Loucy (cell line): ENCODE data around the gene COL20A1.

Source experiments
- H2AFZ ChIP-seq: fragments of 200-600 bp; sonication (generic); 2 replicates; pipeline ENCODE4 v1.6.0; 2016; ENCODE audit warnings: antibody characterized with exemption, mild to moderate bottlenecking, low read length, moderate library complexity
- H3F3A ChIP-seq: fragments of 200-600 bp; 2 replicates; pipeline ENCODE4 v1.6.0; 2016; ENCODE audit warnings: antibody characterized with exemption, low read depth, mild to moderate bottlenecking
- H3K27me3 ChIP-seq: fragments of 200-600 bp; sonication (generic); 2 replicates; pipeline ENCODE4 v1.6.1; 2014; ENCODE audit warnings: low read length, mild to moderate bottlenecking; ENCODE audit not compliant: insufficient read depth, poor library complexity, severe bottlenecking
- H3K36me3 ChIP-seq: fragments of 200-600 bp; sonication (generic); 2 replicates; pipeline ENCODE4 v1.6.1; 2016; ENCODE audit warnings: low read length; ENCODE audit not compliant: insufficient read depth
- H3K4me1 ChIP-seq: fragments of 200-600 bp; sonication (generic); 2 replicates; pipeline ENCODE4 v1.5.1; 2014; ENCODE audit warnings: low read length, mild to moderate bottlenecking; ENCODE audit not compliant: insufficient read depth, poor library complexity, severe bottlenecking
- H3K4me2 ChIP-seq: fragments of 200-600 bp; sonication (generic); 2 replicates; pipeline ENCODE4 v1.6.0; 2014; ENCODE audit warnings: antibody characterized with exemption, low read length, low read depth, mild to moderate bottlenecking; ENCODE audit not compliant: poor library complexity, severe bottlenecking
- H3K4me3 ChIP-seq: fragments of 200-600 bp; sonication (generic); 2 replicates; pipeline ENCODE4 v1.5.1; 2014; ENCODE audit warnings: low read length, mild to moderate bottlenecking, mixed read lengths; ENCODE audit not compliant: poor library complexity, severe bottlenecking
- H3K79me2 ChIP-seq: fragments of 200-600 bp; sonication (generic); 2 replicates; pipeline ENCODE4 v1.6.1; 2014; ENCODE audit warnings: low read length; ENCODE audit not compliant: insufficient read depth
- H3K9ac ChIP-seq: fragments of 200-600 bp; sonication (generic); 2 replicates; pipeline ENCODE4 v1.6.0; 2014; ENCODE audit warnings: mild to moderate bottlenecking, low read depth, low read length, moderate library complexity; ENCODE audit not compliant: poor library complexity, severe bottlenecking
- H3K9me2 ChIP-seq: fragments of 200-600 bp; sonication (generic); replicated peaks from 2 replicates; pipeline ENCODE4 v1.6.1; 2016; ENCODE audit warnings: low read depth, low read length, mixed read lengths
- H3K9me3 ChIP-seq: fragments of 200-600 bp; sonication (generic); 2 replicates; pipeline ENCODE4 v1.6.1; 2014; ENCODE audit warnings: mild to moderate bottlenecking, antibody characterized with exemption, low read length, low read depth; ENCODE audit not compliant: insufficient read depth
- H4K20me1 ChIP-seq: fragments of 200-600 bp; sonication (generic); 2 replicates; pipeline ENCODE4 v1.6.0; 2014; ENCODE audit warnings: antibody characterized with exemption, low read length, mild to moderate bottlenecking; ENCODE audit not compliant: insufficient read depth, poor library complexity, severe bottlenecking
- EZH2phosphoT487 ChIP-seq: fragments of 200-600 bp; IDR thresholded peaks from 2 replicates; pipeline ENCODE4 v1.6.1; 2018; ENCODE audit warnings: antibody characterized with exemption, mild to moderate bottlenecking, moderate library complexity, borderline replicate concordance
- TF ChIP-seq, protein P1 (sequence below): fragments of 200-600 bp; sonication (generic); conservative IDR thresholded peaks from 2 replicates; pipeline ENCODE4 v1.5.1; 2014; ENCODE audit warnings: mild to moderate bottlenecking, antibody characterized with exemption, low read length

Gene COL20A1

DNA sequence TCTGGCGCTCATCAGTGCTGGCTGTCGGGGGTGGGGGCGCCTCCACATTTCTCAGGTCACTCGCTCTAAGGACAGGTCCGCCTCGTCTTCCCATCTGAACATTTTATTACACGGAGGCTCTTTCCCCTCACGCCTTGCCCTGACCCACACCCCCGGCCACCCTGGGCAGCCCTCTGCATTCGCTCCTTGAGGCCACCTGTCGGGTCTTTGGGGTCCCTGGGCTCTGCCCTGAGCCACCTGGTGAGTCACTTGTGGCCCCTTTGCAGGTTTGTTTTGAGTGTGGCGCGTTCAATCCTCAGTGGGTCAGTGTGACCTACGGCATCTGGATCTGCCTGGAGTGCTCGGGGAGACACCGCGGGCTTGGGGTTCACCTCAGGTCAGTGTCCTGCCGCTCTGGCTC lies 17.2 kb upstream of the COL20A1 start:
- Histone ChIP-seq H3F3A (no peaks in the 10 kb centered on the region), H3K9me3 (no peaks in the 10 kb centered on the region), H3K4me1 (peaks cover 12% of the 10 kb centered on the region), H3K4me3 (no peak overlapping the region), H4K20me1 (peaks cover 22% of the 10 kb centered on the region), H3K9me2 (no peaks in the 10 kb centered on the region), H3K4me2 (no peak overlapping the region), H3K27me3 (no peaks in the 10 kb centered on the region), H2AFZ (no peak overlapping the region), H3K79me2 (peaks cover 48% of the 10 kb centered on the region), H3K36me3 (peaks cover 33% of the 10 kb centered on the region; the same call in 1 of the 2 replicates), H3K9ac (no peak overlapping the region)
- TF ChIP-seq, protein P1, sequence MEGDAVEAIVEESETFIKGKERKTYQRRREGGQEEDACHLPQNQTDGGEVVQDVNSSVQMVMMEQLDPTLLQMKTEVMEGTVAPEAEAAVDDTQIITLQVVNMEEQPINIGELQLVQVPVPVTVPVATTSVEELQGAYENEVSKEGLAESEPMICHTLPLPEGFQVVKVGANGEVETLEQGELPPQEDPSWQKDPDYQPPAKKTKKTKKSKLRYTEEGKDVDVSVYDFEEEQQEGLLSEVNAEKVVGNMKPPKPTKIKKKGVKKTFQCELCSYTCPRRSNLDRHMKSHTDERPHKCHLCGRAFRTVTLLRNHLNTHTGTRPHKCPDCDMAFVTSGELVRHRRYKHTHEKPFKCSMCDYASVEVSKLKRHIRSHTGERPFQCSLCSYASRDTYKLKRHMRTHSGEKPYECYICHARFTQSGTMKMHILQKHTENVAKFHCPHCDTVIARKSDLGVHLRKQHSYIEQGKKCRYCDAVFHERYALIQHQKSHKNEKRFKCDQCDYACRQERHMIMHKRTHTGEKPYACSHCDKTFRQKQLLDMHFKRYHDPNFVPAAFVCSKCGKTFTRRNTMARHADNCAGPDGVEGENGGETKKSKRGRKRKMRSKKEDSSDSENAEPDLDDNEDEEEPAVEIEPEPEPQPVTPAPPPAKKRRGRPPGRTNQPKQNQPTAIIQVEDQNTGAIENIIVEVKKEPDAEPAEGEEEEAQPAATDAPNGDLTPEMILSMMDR = no peak
- TF ChIP-seq EZH2phosphoT487 = no peak

DNA sequence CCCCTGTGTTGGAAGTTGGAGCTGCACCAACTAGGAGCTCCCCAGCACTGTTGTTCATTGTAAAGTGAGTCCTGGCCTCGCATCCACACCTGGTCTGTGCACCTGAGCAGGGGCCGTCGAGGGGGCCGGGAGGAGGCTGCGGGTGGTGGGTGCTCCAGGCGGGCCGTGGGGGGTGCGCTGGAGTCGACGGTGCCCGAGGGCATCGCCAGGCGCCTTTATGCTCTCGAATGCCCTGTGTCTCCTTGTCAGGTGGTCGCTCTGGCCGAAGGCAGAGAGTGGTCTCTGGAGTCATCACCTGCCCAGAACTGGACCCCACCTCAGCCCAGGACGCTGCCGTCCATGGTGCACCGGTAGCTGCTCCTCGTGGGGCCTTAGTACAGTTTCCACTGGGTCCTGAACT lies 16.0 kb upstream of the COL20A1 start:
- Histone ChIP-seq H3K79me2 (peaks cover 48% of the 10 kb centered on the region), H3K9me2 (no peaks in the 10 kb centered on the region), H4K20me1 (peaks cover 22% of the 10 kb centered on the region), H2AFZ (no peak overlapping the region), H3F3A (no peaks in the 10 kb centered on the region), H3K27me3 (no peaks in the 10 kb centered on the region), H3K9ac (no peak overlapping the region), H3K4me3 (no peak overlapping the region), H3K9me3 (no peaks in the 10 kb centered on the region), H3K4me2 (no peak overlapping the region), H3K4me1 (peaks cover 12% of the 10 kb centered on the region), H3K36me3 (peaks cover 41% of the 10 kb centered on the region; the same call in 1 of the 2 replicates)
- TF ChIP-seq EZH2phosphoT487 = no peak
- TF ChIP-seq, protein P1 = no peak

DNA sequence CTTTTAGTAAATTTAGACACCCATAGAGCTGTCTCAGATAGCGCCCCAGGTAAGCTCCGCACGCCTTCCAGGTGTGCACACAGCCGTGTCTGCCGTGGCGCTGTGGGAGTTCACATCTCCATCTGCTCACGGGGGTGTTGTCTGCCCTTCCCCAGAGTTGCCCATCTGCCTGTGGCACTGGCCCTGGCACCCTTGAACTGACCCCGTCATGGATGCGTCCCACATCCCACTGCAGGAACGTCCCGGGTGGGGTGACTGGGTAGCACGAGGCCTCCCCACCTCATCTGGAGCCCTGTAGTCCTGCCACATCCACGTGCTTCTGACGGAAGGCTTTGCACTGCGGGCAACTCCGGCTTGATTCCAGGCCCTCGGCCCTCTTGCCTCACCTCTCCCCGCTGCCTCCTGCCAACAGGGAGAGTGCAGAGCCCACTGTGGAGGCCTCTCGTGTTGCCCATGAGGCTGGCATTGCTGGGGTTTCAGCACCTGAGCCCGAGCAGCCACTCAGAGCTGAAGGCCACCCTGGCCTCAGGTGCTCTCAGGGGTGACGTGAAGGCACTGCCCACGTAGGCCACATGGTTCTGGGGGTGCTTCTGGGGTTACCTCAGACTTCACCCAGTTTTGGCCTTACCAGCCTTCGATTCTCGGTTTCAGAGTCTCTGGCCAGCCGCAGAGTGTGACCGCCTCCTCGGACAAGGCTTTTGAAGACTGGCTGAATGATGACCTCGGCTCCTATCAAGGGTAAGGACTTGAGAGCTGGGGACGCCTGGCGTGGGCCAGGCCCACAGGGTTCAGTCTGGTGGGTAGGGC lies 15.3 kb upstream of the COL20A1 start:
- peaks cover 42% of the 10 kb centered on the region; the same call in 1 of the 2 replicates for H3K36me3 ChIP-seq
- H3K9me2 ChIP-seq = no peaks in the 10 kb centered on the region
- H3K79me2 ChIP-seq = peaks cover 48% of the 10 kb centered on the region
- no peaks in the 10 kb centered on the region for H3F3A ChIP-seq
- no peaks in the 10 kb centered on the region for H3K27me3 ChIP-seq
- no peaks in the 10 kb centered on the region for H3K9me3 ChIP-seq
- no peak for TF ChIP-seq EZH2phosphoT487
- TF ChIP-seq, protein P1 = no peak
- no peak overlapping the region for H3K4me3 ChIP-seq
- H4K20me1 ChIP-seq = peaks cover 22% of the 10 kb centered on the region
- H3K9ac ChIP-seq = no peak overlapping the region
- H3K4me1 ChIP-seq = peaks cover 12% of the 10 kb centered on the region
- H2AFZ ChIP-seq = no peak overlapping the region
- no peak overlapping the region for H3K4me2 ChIP-seq
